HG03520 (cell line): ENCODE measurements around the gene PITPNB.

Experiments used
- ATAC-seq: cut with Tn5 transposase; IDR thresholded peaks from one replicate; pipeline ENCODE4 v1.9.1; 2021; ENCODE audit warnings: mild to moderate bottlenecking, moderate library complexity; ENCODE audit not compliant: unreplicated experiment

PITPNB gene

DNA sequence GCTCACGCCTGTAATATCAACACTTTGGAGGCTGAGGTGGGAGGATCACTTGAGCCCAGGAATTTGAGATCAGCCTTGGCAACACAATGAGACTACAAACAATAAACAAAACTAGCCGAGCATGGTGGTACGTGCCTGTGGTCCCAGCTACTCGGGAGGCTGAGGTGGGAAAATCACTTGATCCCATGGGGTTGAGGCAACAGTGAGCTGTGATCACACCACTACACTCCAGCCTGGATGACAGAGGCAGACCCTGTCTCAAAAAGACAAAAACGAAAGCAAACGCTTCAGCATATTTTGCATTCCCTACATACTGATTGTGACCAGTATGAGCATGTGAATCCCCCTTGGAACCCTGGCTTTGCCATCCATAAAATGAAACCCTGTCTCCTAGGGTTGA lies 83.6 kb downstream of the PITPNB start:
- no peak for ATAC-seq

GRCh38 chr22:27834364-27835185 lies 84.5 kb downstream of the PITPNB start:
- no peak for ATAC-seq

- ATAC-seq = no peak
Measured at GRCh38 chr22:27833803-27834202, 85.3 kb downstream of the PITPNB start.

- no peak for ATAC-seq
Measured at GRCh38 chr22:27832606-27833005, 86.5 kb downstream of the PITPNB start.

DNA sequence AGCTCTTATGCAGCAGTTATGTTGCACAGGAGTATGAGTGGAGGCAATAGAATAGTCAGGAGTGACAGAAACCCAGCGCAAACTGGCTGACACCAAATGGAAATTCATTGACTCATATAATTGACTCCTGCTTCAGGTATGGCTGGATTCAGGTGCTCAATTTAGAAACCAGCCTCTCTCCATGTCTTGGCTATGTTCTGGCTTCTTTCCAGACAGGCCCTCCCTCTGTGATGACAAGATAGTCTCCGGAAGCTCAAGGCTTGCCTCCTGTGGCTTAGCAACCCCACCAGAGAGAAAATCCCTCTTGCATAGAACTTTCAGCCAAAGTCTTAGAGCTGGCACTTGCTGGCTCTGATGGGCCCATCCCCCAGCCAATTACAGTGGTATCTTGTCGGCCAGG lies 89.4 kb downstream of the PITPNB start:
- no peak for ATAC-seq

DNA sequence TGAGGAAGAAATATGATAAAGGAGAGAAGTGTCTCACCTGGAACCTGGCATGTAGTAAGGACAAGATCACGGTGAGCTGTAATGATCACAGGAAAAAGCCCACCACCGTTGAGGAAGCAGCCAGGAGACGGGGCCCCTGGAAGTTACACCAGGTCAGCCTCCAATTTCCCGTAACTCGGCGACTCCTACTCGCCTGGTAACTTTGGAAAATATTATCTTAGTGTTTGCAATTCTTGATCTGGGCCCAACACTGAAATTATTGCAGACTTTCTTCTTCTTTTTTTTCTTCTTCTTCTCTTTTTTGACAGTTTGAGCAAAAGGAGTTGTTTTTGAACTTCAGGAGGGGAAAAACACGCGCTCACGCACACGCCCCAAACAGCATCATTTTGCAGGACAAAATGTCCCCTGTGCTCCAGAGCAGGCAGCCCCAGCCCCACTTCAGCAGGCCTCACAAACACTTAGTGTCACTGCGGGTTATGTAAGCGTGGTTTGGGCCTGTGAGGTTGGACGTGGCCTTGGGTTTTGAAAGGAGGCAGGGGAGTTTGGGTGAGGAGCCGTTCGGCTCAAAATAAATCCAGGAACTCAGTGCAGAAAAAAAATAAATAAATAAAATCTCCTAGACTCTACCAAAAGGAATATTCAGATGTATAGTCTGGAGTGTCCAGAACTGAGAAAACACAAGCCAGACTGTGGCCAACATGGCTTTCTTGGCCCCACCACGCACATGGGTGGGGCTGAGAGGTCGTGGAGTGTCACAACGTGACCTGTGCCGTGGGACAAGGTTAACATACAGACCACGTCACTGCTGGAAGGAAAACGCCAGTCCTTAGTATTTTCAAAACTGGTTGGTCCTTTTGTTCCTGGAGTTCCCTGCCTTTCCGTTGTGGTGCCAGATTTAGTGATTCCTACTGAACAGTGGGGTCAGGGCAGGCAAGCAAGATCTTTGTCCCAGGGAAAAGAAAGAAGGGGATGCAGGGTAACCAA lies 91.2 kb downstream of the PITPNB start:
- no peak for ATAC-seq

DNA sequence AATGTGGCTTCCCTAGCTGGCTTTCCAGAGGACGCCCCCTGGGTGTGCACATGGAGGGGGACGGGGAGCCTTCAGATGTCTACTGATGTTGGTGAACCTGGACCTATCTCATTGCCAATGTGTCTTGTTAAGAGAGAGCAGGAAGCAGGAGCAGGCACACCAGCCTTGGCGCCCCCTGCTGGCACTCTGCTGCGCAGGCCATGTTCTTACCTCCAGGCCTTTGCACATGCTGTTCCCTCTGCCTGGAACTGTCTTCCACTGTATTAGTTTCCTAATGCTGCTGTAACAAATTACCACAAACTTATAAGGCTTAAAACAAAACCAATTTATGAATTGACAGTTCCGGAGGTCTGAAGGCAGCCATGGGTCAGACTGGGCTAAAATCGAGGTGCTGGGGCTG lies 93.9 kb downstream of the PITPNB start:
- no peak for ATAC-seq

GRCh38 chr22:27823221-27823620 lies 95.8 kb downstream of the PITPNB start:
- no peak for ATAC-seq

- ATAC-seq = no peak
Measured at GRCh38 chr22:27820896-27821866, 97.9 kb downstream of the PITPNB start.

DNA sequence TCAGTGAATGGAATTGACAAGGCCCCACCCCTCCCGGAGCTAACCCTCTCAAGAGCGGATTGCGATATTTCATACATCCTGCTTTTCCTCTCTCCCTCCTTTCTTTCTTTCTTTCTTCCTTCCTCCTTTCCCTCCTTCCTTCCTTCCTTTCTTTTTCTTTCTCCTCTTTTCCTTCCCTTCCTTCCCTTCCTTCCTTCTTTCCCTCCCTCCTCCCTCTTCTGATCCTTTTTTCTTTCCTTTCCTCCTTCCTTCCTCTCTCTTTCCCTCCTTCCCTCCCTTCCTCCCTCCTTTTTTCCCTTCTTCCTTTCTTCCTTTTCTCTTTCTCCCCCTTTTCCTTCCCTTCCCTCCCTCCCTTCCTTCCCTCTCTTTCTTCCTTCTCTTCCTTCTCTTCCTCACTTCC lies 102.5 kb downstream of the PITPNB start:
- no peak for ATAC-seq

GRCh38 chr22:27815826-27816530 lies 103.1 kb downstream of the PITPNB start:
- no peak for ATAC-seq

GRCh38 chr22:27814993-27815392 lies 104.1 kb downstream of the PITPNB start:
- ATAC-seq = no peak

DNA sequence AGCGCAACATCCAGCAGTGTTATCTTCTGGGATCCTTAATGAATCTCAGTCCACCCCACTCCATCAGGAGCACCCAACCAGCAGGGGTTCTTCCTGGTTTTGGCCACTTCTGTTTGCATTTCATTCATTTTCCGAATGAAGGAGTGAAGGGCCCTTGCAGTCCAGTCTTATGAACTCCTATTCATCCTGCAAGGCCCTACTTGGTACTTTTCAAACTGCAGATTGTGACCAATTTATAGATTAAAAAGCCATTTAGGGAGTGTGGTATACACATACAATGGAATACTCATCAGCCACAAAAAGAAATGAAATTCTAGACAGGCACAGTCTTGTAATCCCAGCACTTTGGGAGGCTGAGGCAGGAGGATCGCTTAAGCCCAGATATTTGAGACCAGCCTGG lies 107.3 kb downstream of the PITPNB start:
- no peak for ATAC-seq

- ATAC-seq = no peak
Measured at GRCh38 chr22:27810609-27811151, 108.4 kb downstream of the PITPNB start.

- ATAC-seq = no peak
Measured at GRCh38 chr22:27809700-27810608, 109.1 kb downstream of the PITPNB start.

- ATAC-seq = no peak
Measured at GRCh38 chr22:27809226-27809603, 109.8 kb downstream of the PITPNB start.

- no peak for ATAC-seq
Measured at GRCh38 chr22:27808451-27809225, 110.4 kb downstream of the PITPNB start.

DNA sequence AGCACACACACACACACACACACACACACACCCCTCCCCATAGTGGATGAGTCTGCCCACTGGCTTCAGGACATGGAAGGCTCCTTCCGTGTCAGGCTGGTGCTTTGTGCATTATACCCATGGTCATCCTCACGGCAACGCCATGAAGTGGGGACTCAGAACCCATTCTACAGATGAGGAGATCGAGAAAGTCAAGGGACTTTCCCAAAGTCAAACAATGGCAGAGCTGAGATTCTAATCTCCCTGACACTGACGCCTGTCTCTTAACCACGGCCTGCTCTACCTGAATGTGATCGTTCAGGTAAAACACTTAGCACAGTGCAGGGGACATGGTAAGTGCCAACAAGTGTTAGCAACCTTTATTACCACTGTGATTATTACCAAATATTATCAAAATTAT lies 113.2 kb downstream of the PITPNB start:
- ATAC-seq = no peak
